Astrocyte of the spinal cord (primary cell): ENCODE data around the gene UBAC2.

Experiments used
- DNase-seq: peaks from one replicate; pipeline ENCODE4 v3.0.0; 2011; ENCODE audit warnings: low read depth, low spot score
- H3K4me3 ChIP-seq: 2 replicates; pipeline ENCODE4 v1.5.1; 2011; ENCODE audit warnings: low read depth, mild to moderate bottlenecking, low read length, moderate library complexity
- CTCF ChIP-seq: IDR thresholded peaks from 2 replicates; pipeline ENCODE4 v1.5.1; 2012; ENCODE audit warnings: low read depth, mild to moderate bottlenecking, low read length, inconsistent platforms
- in situ Hi-C: cut with HindIII; loops from 2 replicates; pipeline ENCODE4 v1.10.0; 2017; ENCODE audit warnings: low sequenced_read_pairs

The UBAC2 gene

GRCh38 chr13:99313941-99314340 lies 113.3 kb downstream of the UBAC2 start:
- TF ChIP-seq CTCF, result no peak
- H3K4me3 ChIP-seq, result no peak overlapping the region
- no peak for DNase-seq
- in situ Hi-C loops, result no loop called here

- DNase-seq, result peak; percentile 28
- in situ Hi-C loops, result no loop called here
- no peak for TF ChIP-seq CTCF
- no peak overlapping the region for H3K4me3 ChIP-seq
Observed at GRCh38 chr13:99314640-99315176, 114.1 kb downstream of the UBAC2 start.

GRCh38 chr13:99315186-99315585 lies 114.5 kb downstream of the UBAC2 start:
- no peak for TF ChIP-seq CTCF
- DNase-seq, result no peak
- no peak overlapping the region for H3K4me3 ChIP-seq
- in situ Hi-C loops, result no loop called here

- no peak overlapping the region for H3K4me3 ChIP-seq
- no peak for DNase-seq
- TF ChIP-seq CTCF, result no peak
- in situ Hi-C loops, result no loop called here
Observed at GRCh38 chr13:99316224-99316623, 115.6 kb downstream of the UBAC2 start.

GRCh38 chr13:99316657-99317256 lies 116.1 kb downstream of the UBAC2 start:
- no peak for TF ChIP-seq CTCF
- H3K4me3 ChIP-seq, result no peak overlapping the region
- peak; percentile 33 for DNase-seq
- in situ Hi-C loops, result no loop called here

GRCh38 chr13:99320693-99321481 lies 120.2 kb downstream of the UBAC2 start:
- no peak overlapping the region for H3K4me3 ChIP-seq
- TF ChIP-seq CTCF, result no peak
- in situ Hi-C loops, result no loop called here
- peak; percentile 88 for DNase-seq
